GM12878 (cell line): ENCODE measurements around the gene NRXN3. TPM values are rescaled to one million over a fixed set of nuclear protein-coding genes. Genes with fewer than 3 reads are reported as not detected.

Source experiments
- ATAC-seq: fragments of 200-7000 bp; cut with Tn5 transposase; 3 replicates; pipeline ENCODE4 v1.9.1; 2020; ENCODE audit warnings: mild to moderate bottlenecking, moderate library complexity
- BruUV-seq: library from RNA; stranded (reverse); fragments of 400-500 nt; replicated peaks from 2 replicates; lab custom pipeline; 2021; lab: Mats Ljungman, UMichigan
- CTCF ChIA-PET: fragments of 300-600 bp; sonication (Branson Sonifier 250); formaldehyde crosslinking; extraction: SDS; loops from one replicate; lab custom pipeline; 2021; ENCODE audit warnings: inconsistent platforms; lab: Yijun Ruan, JAX
- POLR2A ChIA-PET: fragments of 350-600 bp; formaldehyde crosslinking; extraction: SDS; loops from one replicate; lab custom pipeline; 2021; ENCODE audit warnings: inconsistent platforms; lab: Charles Lee
- RAD21 ChIA-PET: fragments of 300-600 bp; sonication (Branson Sonifier 250); formaldehyde crosslinking; loops from one replicate; lab custom pipeline; 2023; ENCODE audit warnings: antibody characterized with exemption; ENCODE audit not compliant: unreplicated experiment; lab: Charles Lee
- SMC1A ChIA-PET: fragments of 300-600 bp; sonication (Branson Sonifier 250); formaldehyde crosslinking; loops from one replicate; lab custom pipeline; 2023; ENCODE audit not compliant: unreplicated experiment, uncharacterized antibody; lab: Charles Lee
- DNase-seq: peaks from one replicate; pipeline ENCODE4 v3.0.0-alpha.2; 2011; ENCODE audit warnings: low read depth, low spot score
- FAIRE-seq: peaks from 3 replicates; lab custom pipeline; 2011; peaks lifted over from hg19 to GRCh38; lab: Jason Lieb, UNC
- H2AFZ ChIP-seq: 2 replicates; pipeline ENCODE4 v1.6.0; 2011; ENCODE audit warnings: low read depth, low read length, control low read depth; ENCODE audit not compliant: control insufficient read depth
- H3K27ac ChIP-seq: 2 replicates; pipeline ENCODE4 v1.5.1; 2011; ENCODE audit warnings: control low read depth; ENCODE audit not compliant: control insufficient read depth, insufficient read depth
- H3K27me3 ChIP-seq, 2 experiments: replicated peaks in 1 of 2; 2 replicates each; pipeline versions ENCODE4 v1.6.0 to v1.6.1; 2011; ENCODE audit warnings: low read length in 1 of 2; ENCODE audit not compliant: control insufficient read depth in 2 of 2, insufficient read depth in 2 of 2
- H3K36me3 ChIP-seq, 2 experiments: 2 replicates each; pipeline ENCODE4 v1.5.1; 2011; ENCODE audit warnings: low read length in 1 of 2; ENCODE audit not compliant: control insufficient read depth in 2 of 2, insufficient read depth in 2 of 2
- H3K4me1 ChIP-seq: 2 replicates; pipeline ENCODE4 v1.6.1; 2011; ENCODE audit warnings: mild to moderate bottlenecking, low read length, moderate library complexity, mixed read lengths; ENCODE audit not compliant: control insufficient read depth, insufficient read depth
- H3K4me2 ChIP-seq: 2 replicates; pipeline ENCODE4 v1.6.0; 2011; ENCODE audit warnings: control low read depth; ENCODE audit not compliant: control insufficient read depth, insufficient read depth
- H3K4me3 ChIP-seq: fragments of 200-600 bp; sonication (generic); 2 replicates; pipeline ENCODE4 v1.5.1; 2016
- H3K79me2 ChIP-seq: 2 replicates; pipeline ENCODE4 v1.6.0; 2011; ENCODE audit warnings: low read length; ENCODE audit not compliant: control insufficient read depth, insufficient read depth
- H3K9ac ChIP-seq: 2 replicates; pipeline ENCODE4 v1.8.0; 2011; ENCODE audit warnings: low read length, control low read depth, mixed read lengths; ENCODE audit not compliant: control insufficient read depth, insufficient read depth
- H3K9me3 ChIP-seq: replicated peaks from 3 replicates; pipeline ENCODE4 v1.5.1; 2011; ENCODE audit warnings: mild to moderate bottlenecking, low read length; ENCODE audit not compliant: control insufficient read depth, insufficient read depth
- H4K20me1 ChIP-seq: 2 replicates; pipeline ENCODE4 v1.6.0; 2011; ENCODE audit not compliant: control insufficient read depth, insufficient read depth
- BACH1 ChIP-seq: fragments of 450-650 bp; IDR thresholded peaks from 2 replicates; pipeline ENCODE4 v1.6.1; 2017; ENCODE audit warnings: mild to moderate bottlenecking, borderline replicate concordance
- CEBPB ChIP-seq, 2 experiments: fragments of 150-350 bp in 1 of 2; IDR thresholded peaks; 2 replicates each; pipeline ENCODE4 v1.6.1; 2012 to 2014; ENCODE audit warnings: low read depth in 2 of 2, low read length in 2 of 2, borderline replicate concordance in 1 of 2, inconsistent platforms in 1 of 2
- CHD4 ChIP-seq: fragments of 200-600 bp; sonication (generic); IDR thresholded peaks from 2 replicates; pipeline ENCODE4 v1.6.1; 2016; ENCODE audit warnings: mild to moderate bottlenecking
- CREM ChIP-seq: IDR thresholded peaks from 2 replicates; pipeline ENCODE4 v1.6.1; 2014; ENCODE audit warnings: antibody characterized with exemption, low read depth
- GABPA ChIP-seq: IDR thresholded peaks from 2 replicates; pipeline ENCODE4 v1.6.1; 2014; ENCODE audit warnings: antibody characterized with exemption, low read depth, mild to moderate bottlenecking, inconsistent platforms
- GATAD2B ChIP-seq: fragments of 450-650 bp; conservative IDR thresholded peaks from 2 replicates; pipeline ENCODE4 v1.6.1; 2017; ENCODE audit warnings: low read depth, mild to moderate bottlenecking, moderate library complexity
- KDM1A ChIP-seq: fragments of 200-600 bp; sonication (generic); IDR thresholded peaks from 2 replicates; pipeline ENCODE4 v1.6.1; 2016; ENCODE audit warnings: borderline replicate concordance
- NFIC ChIP-seq: IDR thresholded peaks from 2 replicates; pipeline ENCODE4 v1.6.1; 2012; ENCODE audit warnings: low read depth, mild to moderate bottlenecking, inconsistent platforms, low read length, moderate library complexity
- NKRF ChIP-seq: fragments of 450-650 bp; conservative IDR thresholded peaks from 2 replicates; pipeline ENCODE4 v1.6.1; 2017; ENCODE audit warnings: mild to moderate bottlenecking, moderate library complexity
- NR2C2 ChIP-seq: IDR thresholded peaks from 2 replicates; pipeline ENCODE4 v1.6.1; 2011; ENCODE audit warnings: borderline replicate concordance, low read depth; ENCODE audit not compliant: control insufficient read depth, insufficient read length
- PAX8 ChIP-seq: fragments of 450-650 bp; IDR thresholded peaks from 2 replicates; pipeline ENCODE4 v1.6.1; 2017; ENCODE audit warnings: mild to moderate bottlenecking, moderate library complexity
- PML ChIP-seq: IDR thresholded peaks from 2 replicates; pipeline ENCODE4 v1.6.1; 2012; ENCODE audit warnings: low read length, inconsistent platforms
- RELB ChIP-seq: fragments of 450-650 bp; IDR thresholded peaks from 2 replicates; pipeline ENCODE4 v1.6.1; 2017; ENCODE audit warnings: low read depth, mild to moderate bottlenecking, moderate library complexity
- RUNX3 ChIP-seq: IDR thresholded peaks from 2 replicates; pipeline ENCODE4 v1.6.1; 2012; ENCODE audit warnings: low read length, inconsistent platforms
- SP1 ChIP-seq: IDR thresholded peaks from one replicate; pipeline ENCODE4 v1.6.1; 2011; ENCODE audit warnings: low read depth, low read length
- TBL1XR1 ChIP-seq: IDR thresholded peaks from 2 replicates; pipeline ENCODE4 v1.6.1; 2012; ENCODE audit warnings: low read depth, low read length, improper control_type of control experiment
- ZBTB11 ChIP-seq: fragments of 450-650 bp; formaldehyde crosslinking; IDR thresholded peaks from 2 replicates; pipeline ENCODE4 v1.5.0; 2022; ENCODE audit warnings: mild to moderate bottlenecking, missing genetic modification characterization
- WGBS: methylation state at CpG from one replicate; pipeline ENCODE4 v1.1.6; 2016; ENCODE audit warnings: low lambda C conversion rate; ENCODE audit not compliant: insufficient replicate concordance, insufficient coverage; ENCODE audit errors: missing lambda C conversion rate; 5-methylcytosine and 5-hydroxymethylcytosine counted together
- in situ Hi-C: fragments of 300-500 bp; cut with MboI; formaldehyde crosslinking; loops from 9 replicates; pipeline ENCODE4 v1.14.3; 2018; ENCODE audit warnings: mixed read lengths
- intact Hi-C: fragments of 100-400 bp; cut with micrococcal nuclease; formaldehyde crosslinking; loops from one replicate; pipeline ENCODE4 v1.14.2; 2022; ENCODE audit not compliant: unreplicated experiment
- polyA plus RNA-seq, 11 experiments: library from polyadenylated mRNA; depleted of rRNA in 4 of 11; unstranded in 6 of 11; stranded (reverse) in 5 of 11; fragments of >200 nt; fragmentation: Nextera tagmentation in 4 of 11; fragmentation: Illumina TruSeq in 1 of 11; extraction: Ambion mirVana in 4 of 11; extraction: Trizol in 1 of 11; gene quantifications; 1 replicate in 1 of 11; 2 replicates in 10 of 11; pipeline versions ENCODE4 v1.2.1 to v1.2.3, GENCODE V29; 2011 to 2016; ENCODE audit warnings: inconsistent platforms in 2 of 11, missing spikeins in 2 of 11, low read depth in 1 of 11
- total RNA-seq, 4 experiments: library from RNA; depleted of rRNA in 3 of 4; stranded (reverse); fragments of >200 nt in 3 of 4; fragmentation: Illumina TruSeq in 1 of 4; extraction: Trizol in 1 of 4; gene quantifications; 2 replicates each; pipeline versions ENCODE4 v1.2.1 to v1.2.3, GENCODE V29; 2013 to 2021

Gene NRXN3
- total and polyA plus RNA-seq, 10 of the 15 experiments (the other 5 are each of a cell fraction or from before 2014, with no cell fraction given) = 0.52 to 3.3 (median 1.4) TPM

- no peak for TF ChIP-seq TBL1XR1
- no peak for TF ChIP-seq BACH1
- TF ChIP-seq, all 136 proteins: peak for 0
These were observed 1023.7 kb downstream of the NRXN3 start (continued) for GRCh38 chr14:79193689-79194477.

GRCh38 chr14:79196216-79196615, 1026.0 kb downstream of the NRXN3 start:
- Histone ChIP-seq H3K9me3 (no peaks in the 10 kb centered on the region), H3K9ac (no peak overlapping the region), H3K4me1 (no peaks in the 10 kb centered on the region), H4K20me1 (no peaks in the 10 kb centered on the region), H2AFZ (no peak overlapping the region)
- WGBS = 0% methylated on average over 1 of the region's 1 CpG
- ChIA-PET CTCF (no interaction called here), POLR2A (no interaction called here)
- ATAC-seq (no peak), FAIRE-seq (no peak)
- no peak for TF ChIP-seq PML
- no peak for TF ChIP-seq NKRF
- TF ChIP-seq CHD4 = no peak
- no peak for TF ChIP-seq ZBTB11 (CRISPR knock-in tag)
- TF ChIP-seq RUNX3 = no peak
- no peak for TF ChIP-seq KDM1A
- TF ChIP-seq GABPA = no peak
- no peak for TF ChIP-seq RELB
- no peak for TF ChIP-seq CEBPB (IDR thresholded peaks at IDR 0.05; ENCODE audit: borderline replicate concordance in 1 of 2, low read depth in 2 of 2, low read length in 2 of 2)
- no peak for TF ChIP-seq CREM
- TF ChIP-seq SP1 = no peak
- TF ChIP-seq PAX8 = no peak
- no peak for TF ChIP-seq GATAD2B
- no peak for TF ChIP-seq NFIC
- no peak for TF ChIP-seq NR2C2
- TF ChIP-seq, all 136 proteins: peak for 0
- BruUV-seq = no TSS peak
- no peak overlapping the region for H3K27ac ChIP-seq
- no peak for DNase-seq
- H3K36me3 ChIP-seq = no peaks in the 10 kb centered on the region
- in situ Hi-C loops (no loop called here), intact Hi-C loops (no loop called here)
- H3K79me2 ChIP-seq = no peaks in the 10 kb centered on the region
- no peaks in the 10 kb centered on the region for H3K27me3 ChIP-seq
- H3K4me3 ChIP-seq = no peak overlapping the region
- no peak overlapping the region for H3K4me2 ChIP-seq
- SMC1A ChIA-PET = no interaction called here
- RAD21 ChIA-PET = no interaction called here
